ENCODE data around the gene MLIP.

Gene MLIP, protein sequence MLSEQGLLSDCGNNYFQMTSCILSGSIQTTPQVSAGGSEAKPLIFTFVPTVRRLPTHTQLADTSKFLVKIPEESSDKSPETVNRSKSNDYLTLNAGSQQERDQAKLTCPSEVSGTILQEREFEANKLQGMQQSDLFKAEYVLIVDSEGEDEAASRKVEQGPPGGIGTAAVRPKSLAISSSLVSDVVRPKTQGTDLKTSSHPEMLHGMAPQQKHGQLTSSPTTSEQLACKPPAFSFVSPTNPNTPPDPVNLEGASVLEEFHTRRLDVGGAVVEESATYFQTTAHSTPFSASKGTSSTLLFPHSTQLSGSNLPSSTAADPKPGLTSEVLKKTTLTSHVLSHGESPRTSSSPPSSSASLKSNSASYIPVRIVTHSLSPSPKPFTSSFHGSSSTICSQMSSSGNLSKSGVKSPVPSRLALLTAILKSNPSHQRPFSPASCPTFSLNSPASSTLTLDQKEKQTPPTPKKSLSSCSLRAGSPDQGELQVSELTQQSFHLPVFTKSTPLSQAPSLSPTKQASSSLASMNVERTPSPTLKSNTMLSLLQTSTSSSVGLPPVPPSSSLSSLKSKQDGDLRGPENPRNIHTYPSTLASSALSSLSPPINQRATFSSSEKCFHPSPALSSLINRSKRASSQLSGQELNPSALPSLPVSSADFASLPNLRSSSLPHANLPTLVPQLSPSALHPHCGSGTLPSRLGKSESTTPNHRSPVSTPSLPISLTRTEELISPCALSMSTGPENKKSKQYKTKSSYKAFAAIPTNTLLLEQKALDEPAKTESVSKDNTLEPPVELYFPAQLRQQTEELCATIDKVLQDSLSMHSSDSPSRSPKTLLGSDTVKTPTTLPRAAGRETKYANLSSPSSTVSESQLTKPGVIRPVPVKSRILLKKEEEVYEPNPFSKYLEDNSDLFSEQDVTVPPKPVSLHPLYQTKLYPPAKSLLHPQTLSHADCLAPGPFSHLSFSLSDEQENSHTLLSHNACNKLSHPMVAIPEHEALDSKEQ

DNA sequence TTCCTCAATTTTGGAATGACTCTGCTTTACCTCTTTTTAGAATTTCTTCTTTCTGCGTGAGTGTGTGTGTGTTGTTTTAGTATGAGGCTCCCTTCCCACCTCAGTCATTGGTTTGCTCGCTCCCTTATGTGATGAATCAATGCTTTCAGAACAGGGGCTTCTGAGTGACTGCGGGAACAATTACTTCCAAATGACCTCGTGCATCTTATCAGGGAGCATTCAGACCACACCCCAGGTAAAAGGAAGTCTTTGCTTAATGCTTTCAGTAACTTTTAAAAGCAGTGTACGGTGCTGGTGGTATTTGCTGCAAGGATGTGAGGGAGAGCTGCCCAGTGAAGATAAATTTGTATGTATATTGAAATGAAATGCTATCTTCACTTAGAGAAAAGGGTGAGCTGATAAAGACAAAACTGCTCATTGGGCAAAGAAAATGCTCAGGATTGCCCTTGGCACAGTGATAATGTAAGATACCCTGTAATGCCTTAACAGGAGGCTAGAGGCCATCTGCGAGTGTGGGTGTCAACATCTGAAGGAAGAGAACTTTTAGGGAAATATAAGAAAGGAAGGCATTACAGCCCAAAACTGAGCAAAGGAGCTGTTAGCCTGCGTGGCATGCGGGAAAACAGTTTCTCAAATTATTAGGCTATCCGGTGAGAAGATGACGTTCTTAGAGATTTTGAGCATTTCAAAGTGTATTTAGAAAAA, at the start of gene MLIP:
Gene MLIP, plus strand, starts transcription at position 103 of the 705 bp plus-strand sequence. Its CDS starts 37 bp downstream, at position 140.
- H3K36me3 ChIP-seq (ENCODE audit: control insufficient read depth in 2 of 2, insufficient read depth in 2 of 2, low read length in 2 of 2): no peaks in the 10 kb centered on the region
- no peak within 1 kb of the TSS for H3K9ac ChIP-seq (ENCODE audit: low read length in 2 of 2)
- no peaks in the 10 kb centered on the region for H3K27me3 ChIP-seq (ENCODE audit: control insufficient read depth in 1 of 2, insufficient read depth in 2 of 2, low read length in 2 of 2)
- H3K9me3 ChIP-seq (ENCODE audit: control insufficient read depth in 2 of 2, low read length in 2 of 2): no peaks in the 10 kb centered on the region
- H3K4me1 ChIP-seq (ENCODE audit: control insufficient read depth, insufficient read depth, low read length): no peaks in the 10 kb centered on the region
- no peak within 1 kb of the TSS for H3K4me3 ChIP-seq (ENCODE audit: low read length in 2 of 2)
- H3K27ac ChIP-seq (ENCODE audit: low read length): no peak within 1 kb of the TSS

DNA sequence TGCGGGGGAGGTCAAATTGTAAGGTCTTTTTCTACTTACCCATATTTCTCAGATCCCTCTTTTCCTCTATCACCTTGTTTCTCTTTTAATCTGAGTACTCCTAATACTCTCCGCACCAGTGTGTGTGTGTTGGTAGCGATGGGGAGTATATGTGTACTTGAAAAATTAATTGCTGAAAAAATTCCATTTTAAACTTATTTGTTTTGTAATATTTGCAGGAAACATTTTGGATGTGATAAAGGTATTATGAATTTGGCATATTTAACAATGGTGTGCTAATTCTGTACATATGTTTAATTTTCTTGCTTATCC, 48.1 kb upstream of the MLIP start:
- Histone ChIP-seq H3K4me3 (ENCODE audit: low read length in 2 of 2) (peak overlapping the region in 1 of 2 donors; percentile 52), H3K9ac (ENCODE audit: low read length in 2 of 2) (no peak overlapping the region), H3K36me3 (ENCODE audit: control insufficient read depth in 2 of 2, insufficient read depth in 2 of 2, low read length in 2 of 2) (no peaks in the 10 kb centered on the region), H3K27ac (ENCODE audit: low read length) (no peak overlapping the region), H3K9me3 (ENCODE audit: control insufficient read depth in 2 of 2, low read length in 2 of 2) (no peaks in the 10 kb centered on the region), H3K27me3 (ENCODE audit: control insufficient read depth in 1 of 2, insufficient read depth in 2 of 2, low read length in 2 of 2) (no peaks in the 10 kb centered on the region), H3K4me1 (ENCODE audit: control insufficient read depth, insufficient read depth, low read length) (no peaks in the 10 kb centered on the region)

DNA sequence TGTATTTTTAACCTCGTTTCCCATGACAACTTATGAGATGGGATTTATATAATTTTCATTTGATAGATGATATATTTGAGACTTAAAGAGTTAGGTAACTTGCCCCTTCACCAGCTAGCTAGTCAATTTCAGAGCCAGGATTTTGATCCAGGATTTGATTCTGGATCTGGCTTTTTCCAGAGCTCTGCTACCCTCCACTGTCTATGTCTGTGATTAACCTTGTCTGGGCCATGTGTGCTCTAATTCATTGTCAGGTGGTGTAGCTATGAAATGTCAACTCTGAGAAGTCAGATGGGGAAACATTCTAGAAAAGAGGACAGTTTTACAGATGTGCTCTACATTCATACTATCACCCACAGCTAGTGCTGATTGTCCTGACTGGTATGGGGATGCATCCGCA, 42.5 kb upstream of the MLIP start:
- Histone ChIP-seq H3K9me3 (ENCODE audit: control insufficient read depth in 2 of 2, low read length in 2 of 2) (no peaks in the 10 kb centered on the region), H3K4me1 (ENCODE audit: control insufficient read depth, insufficient read depth, low read length) (no peaks in the 10 kb centered on the region), H3K27ac (ENCODE audit: low read length) (no peak overlapping the region), H3K36me3 (ENCODE audit: control insufficient read depth in 2 of 2, insufficient read depth in 2 of 2, low read length in 2 of 2) (no peaks in the 10 kb centered on the region), H3K27me3 (ENCODE audit: control insufficient read depth in 1 of 2, insufficient read depth in 2 of 2, low read length in 2 of 2) (no peaks in the 10 kb centered on the region), H3K9ac (ENCODE audit: low read length in 2 of 2) (no peak overlapping the region), H3K4me3 (ENCODE audit: low read length in 2 of 2) (no peak overlapping the region)

DNA sequence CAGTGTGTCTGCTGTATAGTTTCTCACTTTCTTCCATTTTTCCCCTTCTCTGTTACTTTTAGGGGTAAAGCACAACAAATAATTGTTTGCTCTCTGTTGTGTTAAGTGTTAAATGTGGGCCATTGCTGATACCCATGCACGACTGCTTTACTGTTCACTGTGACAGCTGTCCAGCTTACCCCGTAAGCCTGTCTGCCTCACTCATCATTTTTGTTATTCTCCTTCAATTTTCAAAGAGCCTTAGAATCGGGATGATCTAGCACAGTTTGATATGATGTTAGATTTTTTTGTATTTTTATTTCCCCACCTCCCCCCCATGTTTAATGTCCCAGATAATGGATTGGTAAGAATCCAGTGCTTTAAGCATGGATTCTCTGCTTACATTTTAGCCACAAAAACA, 41.2 kb upstream of the MLIP start:
- no peak overlapping the region for H3K27ac ChIP-seq (ENCODE audit: low read length)
- H3K36me3 ChIP-seq (ENCODE audit: control insufficient read depth in 2 of 2, insufficient read depth in 2 of 2, low read length in 2 of 2): no peaks in the 10 kb centered on the region
- H3K9ac ChIP-seq (ENCODE audit: low read length in 2 of 2): no peak overlapping the region
- no peaks in the 10 kb centered on the region for H3K9me3 ChIP-seq (ENCODE audit: control insufficient read depth in 2 of 2, low read length in 2 of 2)
- peak overlapping the region in 1 of 2 donors; percentile 35 for H3K4me3 ChIP-seq (ENCODE audit: low read length in 2 of 2)
- no peaks in the 10 kb centered on the region for H3K4me1 ChIP-seq (ENCODE audit: control insufficient read depth, insufficient read depth, low read length)
- H3K27me3 ChIP-seq (ENCODE audit: control insufficient read depth in 1 of 2, insufficient read depth in 2 of 2, low read length in 2 of 2): no peaks in the 10 kb centered on the region

DNA sequence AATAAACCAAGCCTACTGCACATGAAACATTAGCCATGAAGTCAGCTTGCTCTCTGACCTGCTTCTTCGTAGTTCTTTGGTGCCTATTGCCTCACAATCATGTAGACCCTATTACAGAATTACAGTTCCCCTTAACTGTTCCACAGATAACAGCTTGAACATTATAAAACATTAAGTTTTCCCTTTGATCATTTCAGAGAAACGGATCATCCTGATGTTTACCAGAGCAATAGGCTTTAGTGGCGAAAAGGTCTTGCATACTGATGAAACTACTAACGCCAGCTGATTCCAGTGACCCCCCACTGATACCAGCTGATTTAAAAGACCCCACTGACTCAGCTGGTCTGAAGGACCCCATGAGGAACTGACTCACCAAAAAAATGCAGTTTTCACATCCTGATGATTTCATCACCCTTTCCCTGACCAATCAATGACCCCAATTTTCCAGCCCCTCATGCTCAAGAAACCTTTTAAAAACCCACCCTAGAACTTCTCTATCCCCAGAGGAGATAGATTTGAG, 39.4 kb upstream of the MLIP start:
- H3K36me3 ChIP-seq (ENCODE audit: control insufficient read depth in 2 of 2, insufficient read depth in 2 of 2, low read length in 2 of 2): no peaks in the 10 kb centered on the region
- H3K9me3 ChIP-seq (ENCODE audit: control insufficient read depth in 2 of 2, low read length in 2 of 2): no peaks in the 10 kb centered on the region
- no peak overlapping the region for H3K27ac ChIP-seq (ENCODE audit: low read length)
- no peak overlapping the region for H3K4me3 ChIP-seq (ENCODE audit: low read length in 2 of 2)
- H3K9ac ChIP-seq (ENCODE audit: low read length in 2 of 2): no peak overlapping the region
- no peaks in the 10 kb centered on the region for H3K4me1 ChIP-seq (ENCODE audit: control insufficient read depth, insufficient read depth, low read length)
- H3K27me3 ChIP-seq (ENCODE audit: control insufficient read depth in 1 of 2, insufficient read depth in 2 of 2, low read length in 2 of 2): no peaks in the 10 kb centered on the region

DNA sequence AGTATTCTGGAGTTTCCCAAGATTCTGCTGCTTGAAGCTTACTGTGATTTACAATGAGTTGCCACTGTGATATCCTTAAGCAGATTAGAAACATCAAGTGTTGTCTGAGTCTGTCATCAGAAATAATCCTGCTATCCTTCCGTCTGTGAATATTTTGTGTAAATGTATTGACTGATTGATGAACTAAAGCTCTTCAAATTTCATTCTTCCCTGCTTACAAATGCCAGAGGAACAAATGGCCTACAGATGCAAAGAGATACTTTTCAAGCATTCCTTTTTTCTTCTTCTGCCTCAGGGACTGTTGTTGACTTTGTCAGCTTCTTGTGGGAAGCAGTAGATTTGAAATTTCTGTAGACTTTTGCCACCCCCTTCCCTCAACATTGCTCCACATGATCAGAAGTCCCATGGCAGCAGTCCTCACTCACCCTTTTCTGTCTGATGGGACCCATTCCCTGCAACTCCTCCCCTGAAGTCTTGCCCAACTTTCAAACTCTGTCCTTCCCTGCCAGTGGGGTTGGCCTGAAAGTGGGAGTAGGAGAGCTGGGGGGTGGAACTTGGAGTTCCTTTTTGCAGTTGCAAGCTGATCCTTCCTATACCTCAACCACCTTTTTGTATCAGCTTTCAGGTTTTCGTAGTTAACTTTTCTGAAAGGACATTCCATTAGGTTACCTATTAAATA, 38.5 kb upstream of the MLIP start:
- Histone ChIP-seq H3K9me3 (ENCODE audit: control insufficient read depth in 2 of 2, low read length in 2 of 2) (no peaks in the 10 kb centered on the region), H3K27me3 (ENCODE audit: control insufficient read depth in 1 of 2, insufficient read depth in 2 of 2, low read length in 2 of 2) (no peaks in the 10 kb centered on the region), H3K9ac (ENCODE audit: low read length in 2 of 2) (no peak overlapping the region), H3K4me1 (ENCODE audit: control insufficient read depth, insufficient read depth, low read length) (no peaks in the 10 kb centered on the region), H3K4me3 (ENCODE audit: low read length in 2 of 2) (no peak overlapping the region), H3K27ac (ENCODE audit: low read length) (no peak overlapping the region), H3K36me3 (ENCODE audit: control insufficient read depth in 2 of 2, insufficient read depth in 2 of 2, low read length in 2 of 2) (no peaks in the 10 kb centered on the region)

DNA sequence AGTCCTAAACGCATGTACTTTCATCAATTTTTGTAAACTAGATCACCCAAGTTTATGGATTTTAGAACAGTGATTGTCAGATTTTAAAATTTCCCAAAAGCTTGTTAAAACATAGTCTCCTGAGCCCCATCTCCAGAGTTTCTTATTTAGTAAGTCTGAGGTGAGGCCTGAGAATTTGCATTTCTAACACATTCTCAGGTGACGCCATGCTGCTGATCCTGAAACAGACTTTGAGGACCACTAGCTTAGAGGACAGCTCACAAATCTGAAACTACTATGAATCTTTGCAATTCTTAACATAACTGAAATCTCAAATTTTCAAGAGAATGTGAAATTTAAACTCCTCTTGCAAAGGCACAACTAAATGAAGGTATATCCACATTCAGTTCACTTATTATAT, 37.8 kb upstream of the MLIP start:
- Histone ChIP-seq H3K9ac (ENCODE audit: low read length in 2 of 2) (no peak overlapping the region), H3K9me3 (ENCODE audit: control insufficient read depth in 2 of 2, low read length in 2 of 2) (no peaks in the 10 kb centered on the region), H3K4me3 (ENCODE audit: low read length in 2 of 2) (no peak overlapping the region), H3K27me3 (ENCODE audit: control insufficient read depth in 1 of 2, insufficient read depth in 2 of 2, low read length in 2 of 2) (no peaks in the 10 kb centered on the region), H3K4me1 (ENCODE audit: control insufficient read depth, insufficient read depth, low read length) (no peaks in the 10 kb centered on the region), H3K27ac (ENCODE audit: low read length) (no peak overlapping the region), H3K36me3 (ENCODE audit: control insufficient read depth in 2 of 2, insufficient read depth in 2 of 2, low read length in 2 of 2) (no peaks in the 10 kb centered on the region)

DNA sequence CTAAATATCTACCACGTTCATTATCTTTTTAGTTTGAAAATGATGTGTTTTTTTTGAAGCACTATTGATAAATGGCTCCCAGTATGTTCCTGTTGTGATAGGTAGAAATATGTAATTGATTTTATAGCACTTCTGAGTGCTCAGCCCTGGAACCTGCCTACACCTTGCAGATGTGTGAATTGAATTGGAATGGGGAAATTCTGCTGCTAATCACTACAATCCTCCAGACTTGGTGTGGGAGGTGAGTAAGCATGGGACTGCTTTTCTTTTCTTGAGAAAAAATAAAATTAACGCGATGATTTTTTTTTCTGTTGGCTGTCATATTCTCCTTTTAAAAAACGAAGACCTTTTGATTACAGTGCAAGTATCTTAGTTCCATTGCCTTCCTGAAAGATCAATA, 37.1 kb upstream of the MLIP start:
- no peaks in the 10 kb centered on the region for H3K4me1 ChIP-seq (ENCODE audit: control insufficient read depth, insufficient read depth, low read length)
- H3K27ac ChIP-seq (ENCODE audit: low read length): no peak overlapping the region

DNA sequence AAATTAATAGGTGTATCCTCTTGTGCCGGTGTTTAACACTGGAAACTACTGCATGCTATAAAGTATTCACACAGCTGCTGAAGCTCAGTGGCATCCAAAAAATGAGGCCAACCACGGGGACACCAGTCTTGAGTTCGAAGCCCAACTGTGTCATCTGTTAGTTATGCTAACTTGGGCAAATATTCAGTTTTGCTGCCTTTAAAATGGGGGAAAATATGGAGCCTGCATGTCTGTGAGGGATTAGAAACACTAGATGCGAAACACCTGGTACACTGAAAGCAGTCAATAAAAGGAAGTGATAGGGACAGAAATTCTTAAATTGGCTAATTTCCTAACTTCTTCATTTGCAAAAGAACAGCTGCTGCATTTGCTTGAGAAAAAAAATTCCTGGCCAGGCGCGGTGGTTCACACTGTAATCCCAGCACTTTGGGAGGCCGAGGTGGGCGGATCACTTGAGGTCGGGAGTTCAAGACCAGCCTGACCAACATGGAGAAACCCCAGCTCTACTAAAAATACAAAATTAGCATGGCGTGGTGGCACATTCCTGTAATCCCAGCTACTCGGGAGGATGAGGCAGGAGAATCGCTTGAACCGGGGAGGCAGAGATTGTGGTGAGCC, 36.6 kb upstream of the MLIP start:
- Histone ChIP-seq H3K9ac (ENCODE audit: low read length in 2 of 2) (no peak overlapping the region), H3K27ac (ENCODE audit: low read length) (no peak overlapping the region), H3K4me3 (ENCODE audit: low read length in 2 of 2) (no peak overlapping the region), H3K36me3 (ENCODE audit: control insufficient read depth in 2 of 2, insufficient read depth in 2 of 2, low read length in 2 of 2) (no peaks in the 10 kb centered on the region), H3K27me3 (ENCODE audit: control insufficient read depth in 1 of 2, insufficient read depth in 2 of 2, low read length in 2 of 2) (no peaks in the 10 kb centered on the region), H3K9me3 (ENCODE audit: control insufficient read depth in 2 of 2, low read length in 2 of 2) (no peaks in the 10 kb centered on the region), H3K4me1 (ENCODE audit: control insufficient read depth, insufficient read depth, low read length) (no peaks in the 10 kb centered on the region)

More for the DNA sequence above, 37.1 kb upstream of the MLIP start:
- Histone ChIP-seq H3K27me3 (ENCODE audit: control insufficient read depth in 1 of 2, insufficient read depth in 2 of 2, low read length in 2 of 2) (no peaks in the 10 kb centered on the region), H3K9ac (ENCODE audit: low read length in 2 of 2) (no peak overlapping the region), H3K4me3 (ENCODE audit: low read length in 2 of 2) (no peak overlapping the region), H3K36me3 (ENCODE audit: control insufficient read depth in 2 of 2, insufficient read depth in 2 of 2, low read length in 2 of 2) (no peaks in the 10 kb centered on the region), H3K9me3 (ENCODE audit: control insufficient read depth in 2 of 2, low read length in 2 of 2) (no peaks in the 10 kb centered on the region)

All from stomach smooth muscle (tissue), 2 donors.